H9 (cell line): ENCODE results near the gene KRTAP10-4. TPM values are rescaled to one million over a fixed set of nuclear protein-coding genes. Genes with fewer than 3 reads are reported as not detected.

Experiments
- DNase-seq: peaks from one replicate; pipeline ENCODE4 v3.0.0-alpha.2; 2017
- H2AFZ ChIP-seq: one replicate; pipeline ENCODE4 v1.6.1; 2013; ENCODE audit warnings: mild to moderate bottlenecking, low read length, control low read depth, moderate library complexity
- H2AK5ac ChIP-seq: 2 replicates; pipeline ENCODE4 v1.6.1; 2013; ENCODE audit warnings: low read length, control low read depth, mixed read lengths; ENCODE audit not compliant: insufficient read length
- H2BK120ac ChIP-seq: one replicate; pipeline ENCODE4 v1.6.1; 2013; ENCODE audit warnings: low read depth, mild to moderate bottlenecking, low read length, control low read depth, inconsistent platforms; ENCODE audit not compliant: poor library complexity, severe bottlenecking
- H2BK12ac ChIP-seq: 2 replicates; pipeline ENCODE4 v1.6.1; 2013; ENCODE audit warnings: low read length, control low read depth, mixed read lengths, low read depth; ENCODE audit not compliant: insufficient read length
- H2BK15ac ChIP-seq: 2 replicates; pipeline ENCODE4 v1.6.1; 2013; ENCODE audit warnings: low read depth, low read length, control low read depth
- H2BK20ac ChIP-seq: one replicate; pipeline ENCODE4 v1.6.1; 2013; ENCODE audit warnings: low read depth, mild to moderate bottlenecking, low read length, control low read depth, inconsistent platforms; ENCODE audit not compliant: poor library complexity, severe bottlenecking
- H2BK5ac ChIP-seq: 2 replicates; pipeline ENCODE4 v1.6.1; 2013; ENCODE audit warnings: low read length, control low read depth, mixed read lengths; ENCODE audit not compliant: insufficient read length
- H3K14ac ChIP-seq: 2 replicates; pipeline ENCODE4 v1.6.1; 2013; ENCODE audit warnings: low read length, control low read depth; ENCODE audit not compliant: insufficient read depth
- H3K18ac ChIP-seq: 2 replicates; pipeline ENCODE4 v1.6.1; 2013; ENCODE audit warnings: low read depth, mild to moderate bottlenecking, mixed read lengths, low read length, control low read depth; ENCODE audit not compliant: insufficient read length
- H3K23ac ChIP-seq: 2 replicates; pipeline ENCODE4 v1.6.1; 2013; ENCODE audit warnings: low read length, control low read depth, mixed read lengths, low read depth; ENCODE audit not compliant: insufficient read length
- H3K23me2 ChIP-seq: 2 replicates; pipeline ENCODE4 v1.6.1; 2013; ENCODE audit warnings: low read depth, mild to moderate bottlenecking, mixed read lengths, low read length, control low read depth; ENCODE audit not compliant: insufficient read length, poor library complexity, severe bottlenecking
- H3K27ac ChIP-seq: 2 replicates; pipeline ENCODE4 v1.5.1; 2013; ENCODE audit warnings: low read length, control low read depth, mixed read lengths, low read depth; ENCODE audit not compliant: insufficient read length
- H3K27me3 ChIP-seq: 2 replicates; pipeline ENCODE4 v1.6.1; 2013; ENCODE audit warnings: low read length, control low read depth, inconsistent platforms; ENCODE audit not compliant: insufficient read depth
- H3K4ac ChIP-seq: 2 replicates; pipeline ENCODE4 v1.6.1; 2013; ENCODE audit warnings: low read depth, mild to moderate bottlenecking, control low read depth, inconsistent platforms, low read length, moderate library complexity
- H3K4me1 ChIP-seq: 2 replicates; pipeline ENCODE4 v1.6.1; 2013; ENCODE audit warnings: low read length, control low read depth, inconsistent platforms; ENCODE audit not compliant: insufficient read depth
- H3K4me2 ChIP-seq: 2 replicates; pipeline ENCODE4 v1.6.1; 2013; ENCODE audit warnings: low read length, control low read depth, mixed read lengths; ENCODE audit not compliant: insufficient read length, insufficient read depth
- H3K56ac ChIP-seq: 2 replicates; pipeline ENCODE4 v1.6.1; 2013; ENCODE audit warnings: low read depth, mild to moderate bottlenecking, mixed read lengths, low read length, control low read depth; ENCODE audit not compliant: insufficient read length
- H3K79me1 ChIP-seq: 2 replicates; pipeline ENCODE4 v1.6.1; 2013; ENCODE audit warnings: low read depth, mild to moderate bottlenecking, moderate library complexity, low read length, control low read depth, inconsistent platforms; ENCODE audit not compliant: insufficient read depth, poor library complexity, severe bottlenecking
- H3K79me2 ChIP-seq: 2 replicates; pipeline ENCODE4 v1.6.1; 2013; ENCODE audit warnings: low read length, control low read depth, inconsistent platforms; ENCODE audit not compliant: insufficient read depth
- H3K9ac ChIP-seq: 2 replicates; pipeline ENCODE4 v1.6.1; 2013; ENCODE audit warnings: low read length, control low read depth, mixed read lengths; ENCODE audit not compliant: insufficient read length; ENCODE audit errors: extremely low read depth
- H3K9me3 ChIP-seq: one replicate; pipeline ENCODE4 v1.6.1; 2013; ENCODE audit warnings: low read depth, low read length, inconsistent platforms; ENCODE audit not compliant: control insufficient read depth
- H3T11ph ChIP-seq: one replicate; pipeline ENCODE4 v1.6.1; 2013; ENCODE audit warnings: mild to moderate bottlenecking, low read length, control low read depth, inconsistent platforms
- H4K20me1 ChIP-seq: one replicate; pipeline ENCODE4 v1.6.1; 2013; ENCODE audit not compliant: control insufficient read depth, insufficient read length, insufficient read depth
- H4K5ac ChIP-seq: 2 replicates; pipeline ENCODE4 v1.6.1; 2013; ENCODE audit warnings: low read depth, mild to moderate bottlenecking, mixed read lengths, low read length, control low read depth; ENCODE audit not compliant: insufficient read length
- H4K8ac ChIP-seq: replicated peaks from 2 replicates; pipeline ENCODE4 v1.6.1; 2013; ENCODE audit warnings: low read length, control low read depth, mixed read lengths, low read depth; ENCODE audit not compliant: insufficient read length
- H4K91ac ChIP-seq: 2 replicates; pipeline ENCODE4 v1.6.1; 2013; ENCODE audit warnings: low read depth, mild to moderate bottlenecking, moderate library complexity, mixed read lengths, low read length, control low read depth; ENCODE audit not compliant: insufficient read length
- H3K27ac Mint-ChIP-seq, 3 experiments: 2 replicates in 2 of 3; 3 replicates in 1 of 3; pipeline ENCODE4 v1.8.0; 2020 to 2021; ENCODE audit warnings: mixed read lengths in 3 of 3, mild to moderate bottlenecking in 1 of 3, moderate library complexity in 1 of 3
- H3K27me3 Mint-ChIP-seq: 2 replicates; pipeline ENCODE4 v1.8.0; 2021; ENCODE audit warnings: low read depth, mild to moderate bottlenecking, moderate library complexity, mixed read lengths
- H3K36me3 Mint-ChIP-seq, 3 experiments: 2 replicates in 2 of 3; 3 replicates in 1 of 3; pipeline ENCODE4 v1.8.0; 2020 to 2021; ENCODE audit warnings: low read depth in 3 of 3, mixed read lengths in 3 of 3; ENCODE audit not compliant: insufficient read depth in 1 of 3
- H3K4me1 Mint-ChIP-seq, 2 experiments: 2 replicates each; pipeline ENCODE4 v1.8.0; 2020; ENCODE audit warnings: mixed read lengths in 2 of 2
- H3K4me3 Mint-ChIP-seq, 2 experiments: 2 replicates in 1 of 2; 3 replicates in 1 of 2; pipeline ENCODE4 v1.8.0; 2020 to 2021; ENCODE audit warnings: mild to moderate bottlenecking in 2 of 2, mixed read lengths in 2 of 2, moderate library complexity in 1 of 2
- H3K9me3 Mint-ChIP-seq, 2 experiments: 2 replicates in 1 of 2; 3 replicates in 1 of 2; pipeline ENCODE4 v1.8.0; 2020; ENCODE audit warnings: mild to moderate bottlenecking in 2 of 2, mixed read lengths in 2 of 2, moderate library complexity in 1 of 2
- CTCF ChIP-seq: fragments of 200-600 bp; sonication (generic); conservative IDR thresholded peaks from 3 replicates; pipeline ENCODE4 v1.8.0; 2021; ENCODE audit warnings: antibody characterized with exemption, mild to moderate bottlenecking
- WGBS: extraction: QIAGEN DNeasy Blood & Tissue Kit; methylation state at CpG from one replicate; pipeline ENCODE4 v1.1.7; 2013; ENCODE audit warnings: missing lambda C conversion rate, low lambda C conversion rate, mixed read lengths; ENCODE audit not compliant: insufficient read length; ENCODE audit errors: extremely low coverage; 5-methylcytosine and 5-hydroxymethylcytosine counted together
- total RNA-seq: library from RNA; stranded (reverse); gene quantifications from 2 replicates; pipeline ENCODE4 v1.2.1, GENCODE V29; 2021

Gene KRTAP10-4
- total RNA-seq, 1 experiment from 2014 or later = not detected

DNA sequence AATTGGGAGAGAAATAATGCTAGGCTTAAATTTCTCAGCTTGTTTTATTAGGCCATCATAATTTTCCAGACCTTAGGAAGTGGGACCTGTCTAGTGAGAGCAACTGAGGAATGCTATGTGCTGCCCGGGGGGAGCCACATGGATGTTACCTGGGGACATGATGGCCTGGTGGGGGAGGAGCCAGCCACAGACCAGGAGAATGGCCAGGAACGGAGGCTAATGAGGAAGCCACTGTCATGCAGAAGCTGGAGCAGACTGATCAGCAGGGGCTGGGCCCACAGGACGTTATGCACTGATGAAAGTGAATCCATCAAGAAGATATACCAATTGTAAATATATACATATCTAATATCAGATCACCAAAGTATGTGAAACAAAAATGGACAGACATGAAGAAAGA, 29.0 kb upstream of the KRTAP10-4 start:
- peaks cover 0 to 19% (median 9%) of the 10 kb centered on the region in 3 experiments; a peak in 3 of 7 replicates for H3K36me3 Mint-ChIP-seq

More for the DNA sequence above, 29.0 kb upstream of the KRTAP10-4 start:
- no peak overlapping the region for H3T11ph ChIP-seq
- H3K27ac ChIP-seq = no peak overlapping the region
- no peak overlapping the region for H2BK120ac ChIP-seq
- peaks cover 20 to 23% of the 10 kb centered on the region in 2 experiments for H3K4me1 Mint-ChIP-seq
- no peak for TF ChIP-seq CTCF
- no peak overlapping the region for H4K8ac ChIP-seq
- no peak overlapping the region for H3K4me3 Mint-ChIP-seq
- no peak overlapping the region for H2AFZ ChIP-seq
- WGBS = no CpG with 5 or more reads among the region's 3 CpGs
- H3K4me2 ChIP-seq = no peak overlapping the region
- H3K27ac Mint-ChIP-seq = no peak overlapping the region
- H3K23ac ChIP-seq = no peak overlapping the region
- no peak overlapping the region for H2AK5ac ChIP-seq
- DNase-seq = no peak
- no peak overlapping the region for H4K5ac ChIP-seq
- no peak overlapping the region for H2BK20ac ChIP-seq
- H3K27me3 ChIP-seq = no peaks in the 10 kb centered on the region
- no peak overlapping the region for H4K91ac ChIP-seq
- H2BK5ac ChIP-seq = no peak overlapping the region
- H3K4ac ChIP-seq = no peak overlapping the region
- H3K9me3 Mint-ChIP-seq = peaks cover 10 to 20% of the 10 kb centered on the region in 2 experiments; a peak in 4 of 5 replicates
- no peak overlapping the region for H3K14ac ChIP-seq
- H3K23me2 ChIP-seq = no peaks in the 10 kb centered on the region
- H2BK12ac ChIP-seq = no peak overlapping the region
- H3K56ac ChIP-seq = no peak overlapping the region
- no peak overlapping the region for H2BK15ac ChIP-seq
- H3K79me2 ChIP-seq = no peaks in the 10 kb centered on the region
- no peaks in the 10 kb centered on the region for H4K20me1 ChIP-seq
- H3K27me3 Mint-ChIP-seq = no peaks in the 10 kb centered on the region; the same call in none of the 2 replicates
- H3K4me1 ChIP-seq = peaks cover 6% of the 10 kb centered on the region; the same call in 1 of the 2 replicates
- H3K9me3 ChIP-seq = no peaks in the 10 kb centered on the region
- no peaks in the 10 kb centered on the region for H3K79me1 ChIP-seq
- no peak overlapping the region for H3K18ac ChIP-seq
- no peak overlapping the region for H3K9ac ChIP-seq
